AG09319 (cell line): ENCODE results near the gene BCAS3.
A peak's percentile ranks its signal among the peaks of the same experiment; 100 is the strongest.

ENCODE experiments used
- DNase-seq: peaks from one replicate; pipeline ENCODE4 v3.0.0-alpha.2; 2010; ENCODE audit warnings: low read depth; ENCODE audit errors: extremely low read depth
- TF ChIP-seq, protein P1 (sequence below): IDR thresholded peaks from 2 replicates; pipeline ENCODE4 v1.5.1; 2011; ENCODE audit warnings: low read depth, mild to moderate bottlenecking, inconsistent platforms, low read length, moderate library complexity

BCAS3 gene

DNA sequence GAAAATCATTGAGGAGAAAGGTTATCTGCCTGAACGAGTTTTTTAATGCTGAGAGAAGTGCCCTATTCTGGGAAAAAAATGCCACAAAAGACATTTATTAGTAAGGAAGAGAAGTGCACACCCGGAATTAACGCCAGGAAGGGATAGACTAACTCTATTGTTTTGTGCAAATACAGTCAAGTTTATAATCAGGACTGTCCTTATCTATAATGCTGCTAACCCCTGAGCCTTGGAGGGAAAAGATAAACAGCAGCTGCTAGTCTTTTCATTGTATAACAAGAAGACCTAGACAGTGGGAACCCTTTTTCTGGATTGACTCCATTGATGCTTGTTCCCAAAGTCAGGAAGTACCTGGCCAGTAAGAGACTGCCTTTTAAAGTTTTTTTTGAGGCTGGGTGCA is 26.5 kb downstream of the BCAS3 start:
- no peak for DNase-seq
- TF ChIP-seq, protein P1, sequence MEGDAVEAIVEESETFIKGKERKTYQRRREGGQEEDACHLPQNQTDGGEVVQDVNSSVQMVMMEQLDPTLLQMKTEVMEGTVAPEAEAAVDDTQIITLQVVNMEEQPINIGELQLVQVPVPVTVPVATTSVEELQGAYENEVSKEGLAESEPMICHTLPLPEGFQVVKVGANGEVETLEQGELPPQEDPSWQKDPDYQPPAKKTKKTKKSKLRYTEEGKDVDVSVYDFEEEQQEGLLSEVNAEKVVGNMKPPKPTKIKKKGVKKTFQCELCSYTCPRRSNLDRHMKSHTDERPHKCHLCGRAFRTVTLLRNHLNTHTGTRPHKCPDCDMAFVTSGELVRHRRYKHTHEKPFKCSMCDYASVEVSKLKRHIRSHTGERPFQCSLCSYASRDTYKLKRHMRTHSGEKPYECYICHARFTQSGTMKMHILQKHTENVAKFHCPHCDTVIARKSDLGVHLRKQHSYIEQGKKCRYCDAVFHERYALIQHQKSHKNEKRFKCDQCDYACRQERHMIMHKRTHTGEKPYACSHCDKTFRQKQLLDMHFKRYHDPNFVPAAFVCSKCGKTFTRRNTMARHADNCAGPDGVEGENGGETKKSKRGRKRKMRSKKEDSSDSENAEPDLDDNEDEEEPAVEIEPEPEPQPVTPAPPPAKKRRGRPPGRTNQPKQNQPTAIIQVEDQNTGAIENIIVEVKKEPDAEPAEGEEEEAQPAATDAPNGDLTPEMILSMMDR = no peak

DNA sequence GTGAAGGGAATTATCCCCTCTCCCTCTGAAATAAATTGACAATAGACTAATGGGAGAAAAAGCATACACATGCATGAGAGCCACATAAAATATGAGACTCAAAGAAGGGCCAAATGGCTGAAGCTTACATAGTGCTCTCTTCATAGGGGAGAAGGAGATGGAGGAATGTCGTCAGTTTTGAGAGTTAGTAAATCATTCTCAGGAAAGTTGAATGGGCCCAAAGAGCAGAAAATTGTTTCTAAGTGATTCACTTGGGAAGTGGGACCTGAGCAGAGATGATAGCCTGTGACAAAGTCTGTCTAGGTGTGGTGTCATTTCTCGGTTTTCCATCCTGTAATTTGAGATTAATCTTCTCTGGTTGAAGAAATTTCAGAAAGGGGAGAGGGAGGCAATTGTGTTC is 35.0 kb downstream of the BCAS3 start:
- TF ChIP-seq, protein P1 = no peak
- DNase-seq = no peak

DNA sequence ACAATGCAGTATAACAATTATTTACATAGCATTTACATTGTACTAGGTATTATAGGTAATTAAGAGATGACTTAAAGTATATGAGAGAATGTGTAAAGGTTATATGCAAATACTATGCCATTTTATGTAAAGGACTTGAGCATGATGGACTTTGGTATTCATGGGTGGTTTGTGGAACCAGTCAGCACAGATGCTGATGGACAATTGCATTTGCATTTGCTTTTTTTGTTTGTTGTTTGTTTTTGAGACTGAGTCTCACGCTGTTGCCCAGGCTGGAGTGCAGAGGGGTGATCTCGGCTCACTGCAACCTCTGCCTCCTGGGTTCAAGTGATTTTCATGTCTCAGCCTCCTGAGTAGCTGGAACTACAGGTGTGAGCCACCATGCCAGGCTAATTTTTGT is 36.0 kb downstream of the BCAS3 start:
- TF ChIP-seq, protein P1 = no peak
- no peak for DNase-seq

DNA sequence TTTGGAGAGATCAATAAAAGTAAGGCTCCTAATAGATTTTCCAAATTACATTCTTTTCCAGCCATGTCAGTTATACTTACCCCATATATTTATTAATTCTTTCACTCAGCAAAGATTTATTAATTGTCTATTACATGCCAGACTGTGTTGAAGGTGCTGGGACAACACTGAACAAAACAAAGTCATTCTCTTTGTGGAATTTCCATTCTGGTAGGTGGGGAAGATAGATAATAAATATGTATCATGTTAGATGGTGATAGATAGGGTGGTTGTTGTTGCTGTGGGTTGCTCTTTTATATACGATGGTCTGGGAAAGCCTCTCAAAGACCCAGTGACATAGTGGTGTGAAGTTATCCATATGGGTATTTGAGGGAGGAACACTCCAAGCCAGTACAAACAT is 39.1 kb downstream of the BCAS3 start:
- DNase-seq = no peak
- TF ChIP-seq, protein P1 = no peak

DNA sequence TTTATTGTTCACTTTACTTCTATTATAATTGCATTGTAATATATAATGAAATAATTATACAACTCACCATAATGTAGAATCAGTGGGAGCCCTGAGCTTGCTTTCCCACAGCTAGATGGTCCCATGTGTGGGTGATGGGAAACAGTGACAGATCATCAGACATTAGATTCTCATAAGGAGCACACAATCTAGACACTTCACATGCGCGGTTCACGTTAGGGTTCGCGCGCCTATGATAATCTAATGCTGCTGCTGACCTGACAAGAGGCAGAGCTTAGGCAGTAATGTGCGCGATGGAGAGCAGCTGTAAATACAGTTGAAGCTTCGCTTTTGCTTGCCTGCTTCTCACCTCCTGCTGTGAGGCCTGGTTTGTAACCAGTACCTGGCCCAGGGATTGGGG is 40.2 kb downstream of the BCAS3 start:
- DNase-seq = no peak
- TF ChIP-seq, protein P1 = no peak

DNA sequence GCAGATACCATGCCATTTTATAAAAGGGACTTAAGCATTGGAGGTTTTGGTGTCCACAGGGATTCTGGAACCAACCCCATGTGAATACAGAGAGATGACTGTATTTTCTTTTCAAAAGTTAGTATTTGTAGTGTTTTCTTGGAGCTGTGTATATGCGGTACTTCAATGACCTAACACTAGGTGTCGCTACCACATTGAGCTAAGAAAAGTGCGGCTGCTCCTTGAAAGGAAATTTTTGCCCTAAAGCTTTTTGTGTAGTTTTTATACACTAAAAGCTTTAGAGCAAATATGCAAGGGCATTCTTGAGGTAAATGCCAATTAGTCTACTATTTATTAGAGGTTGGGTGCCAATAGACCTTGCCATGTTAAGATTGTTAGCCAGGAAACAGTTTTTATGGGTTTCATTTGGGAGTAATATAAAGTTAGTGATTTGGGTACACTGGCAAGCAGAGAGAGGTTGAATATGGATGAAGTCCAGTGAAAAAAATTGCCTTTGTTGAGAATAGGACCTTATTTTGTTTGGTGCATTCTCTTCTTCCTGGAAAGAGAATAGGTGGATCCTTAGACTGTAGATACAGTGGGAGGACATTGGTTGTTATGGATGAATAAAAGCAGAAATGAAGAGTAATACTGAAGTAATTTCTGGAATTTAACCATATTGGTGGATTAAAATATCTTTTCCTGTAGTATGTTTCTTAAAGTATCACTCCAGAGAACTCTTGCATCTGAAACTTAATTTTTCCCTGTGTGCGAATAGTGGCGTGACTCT is 43.3 kb downstream of the BCAS3 start:
- DNase-seq = peak; percentile 51
- TF ChIP-seq, protein P1 = peak; percentile 79

DNA sequence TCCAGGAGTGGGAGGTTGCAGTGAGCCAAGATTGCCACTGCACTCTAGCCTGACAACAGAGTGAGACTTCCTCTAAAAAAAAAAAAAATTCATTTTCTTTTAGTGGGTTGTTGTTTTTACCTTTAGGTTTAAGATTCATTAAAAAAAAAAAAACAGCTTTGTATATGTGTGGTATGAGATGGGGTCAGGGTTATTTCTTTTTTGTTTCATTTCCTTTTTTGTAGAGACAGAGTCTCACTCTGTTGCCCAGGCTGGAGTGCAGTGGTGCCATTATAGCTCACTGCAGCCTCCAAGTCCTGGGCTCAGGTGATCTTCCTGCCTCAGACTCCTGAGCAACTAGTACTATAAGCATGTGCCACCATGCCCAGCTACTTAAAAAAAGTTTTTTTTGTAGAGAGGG is 47.0 kb downstream of the BCAS3 start:
- TF ChIP-seq, protein P1 = no peak
- DNase-seq = no peak
